Activated T-cell treated with anti-CD3 and anti-CD28 coated beads, Interleukin-2, amount 50 U/mL, for 4 hours (primary cell): ENCODE measurements around the gene GINS3. TPM values are rescaled to one million over a fixed set of nuclear protein-coding genes. Genes with fewer than 3 reads are reported as not detected.

Source experiments
- ATAC-seq, 2 donors: fragments of 200-7000 bp; cut with Tn5 transposase; one replicate each; pipeline ENCODE4 v1.10.0; 2021
- DNase-seq: peaks from one replicate; pipeline ENCODE4 v3.0.0-alpha.2; 2020
- H3K27me3 Mint-ChIP-seq: one replicate; pipeline ENCODE4 v1.8.0; 2021; ENCODE audit warnings: low read depth, mixed read lengths
- H3K36me3 Mint-ChIP-seq: one replicate; pipeline ENCODE4 v1.8.0; 2022; ENCODE audit warnings: mixed read lengths; ENCODE audit not compliant: insufficient read depth
- H3K4me1 Mint-ChIP-seq: one replicate; pipeline ENCODE4 v1.8.0; 2021; ENCODE audit warnings: low read depth, mixed read lengths
- H3K4me3 Mint-ChIP-seq: one replicate; pipeline ENCODE4 v1.8.0; 2021; ENCODE audit warnings: mild to moderate bottlenecking, moderate library complexity, mixed read lengths
- H3K9me3 Mint-ChIP-seq: one replicate; pipeline ENCODE4 v1.8.0; 2021; ENCODE audit warnings: mixed read lengths
- total RNA-seq, 3 donors: library from RNA; stranded (reverse); gene quantifications; one replicate each; pipeline ENCODE4 v1.2.1, GENCODE V29; 2021

The GINS3 gene
- total RNA-seq, 3 donors from 2014 or later = 20.7 to 23.2 (median 22.1) TPM

DNA sequence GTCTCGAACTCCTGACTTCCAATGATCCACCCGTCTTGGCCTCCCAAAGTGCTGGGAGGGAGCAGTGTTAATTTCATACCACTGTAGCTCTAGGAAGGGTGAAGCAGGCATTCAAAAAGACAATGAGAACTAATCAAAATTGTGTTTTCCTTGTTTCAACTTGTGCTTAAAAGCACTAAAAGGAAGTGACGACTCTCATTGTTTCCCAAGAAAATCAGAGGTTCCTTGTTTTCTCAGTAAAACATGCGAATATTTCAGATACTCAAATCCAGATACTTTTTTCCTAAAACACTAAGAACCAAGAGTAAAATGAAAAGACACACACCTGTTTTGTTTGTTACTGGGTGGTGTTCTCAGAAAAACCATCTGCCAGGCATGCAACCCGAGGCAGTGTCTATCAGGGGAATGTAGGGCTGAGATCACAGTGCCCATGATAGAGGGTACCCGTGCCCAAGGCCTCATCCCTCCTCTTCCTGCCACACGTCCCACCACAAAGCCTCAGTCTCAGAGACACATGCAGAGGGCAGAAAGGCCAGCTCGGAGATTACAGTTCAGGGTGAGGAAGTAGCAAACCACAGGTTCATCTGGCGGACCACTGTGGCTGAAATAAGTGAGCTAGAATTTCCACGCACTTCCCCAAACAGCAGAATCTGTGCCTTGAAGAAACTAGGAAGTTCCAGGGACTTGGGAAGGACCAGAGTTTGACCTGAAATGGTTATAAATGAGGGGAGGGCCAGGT, 33.7 kb downstream of the GINS3 start:
- H3K27me3 Mint-ChIP-seq = peaks cover 9% of the 10 kb centered on the region
- no peak overlapping the region for H3K4me3 Mint-ChIP-seq
- no peaks in the 10 kb centered on the region for H3K36me3 Mint-ChIP-seq
- DNase-seq = no peak
- H3K9me3 Mint-ChIP-seq = no peaks in the 10 kb centered on the region
- peaks cover 11% of the 10 kb centered on the region for H3K4me1 Mint-ChIP-seq
- ATAC-seq = peak in 1 of 2 donors; percentile 52

DNA sequence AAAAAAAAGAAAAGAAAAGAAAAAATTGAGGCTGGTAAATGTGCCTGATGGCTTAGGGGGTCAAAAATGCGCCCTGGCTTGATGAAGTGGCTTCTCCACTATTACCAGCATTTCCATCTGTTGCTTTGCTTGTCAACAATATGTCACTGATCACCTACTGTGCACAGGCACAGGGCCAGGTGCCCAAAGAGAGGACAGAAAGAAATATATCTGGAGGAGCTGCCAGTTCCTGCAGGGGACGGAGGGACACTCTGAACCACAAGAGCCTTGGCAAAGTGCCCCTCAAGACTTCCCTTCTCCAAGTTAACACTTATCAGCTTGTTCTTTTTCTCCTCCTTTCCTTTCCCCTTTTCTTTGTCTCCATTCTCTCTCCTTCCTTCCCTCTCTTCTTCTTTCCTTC, 34.7 kb downstream of the GINS3 start:
- peaks cover 11% of the 10 kb centered on the region for H3K4me1 Mint-ChIP-seq

DNA sequence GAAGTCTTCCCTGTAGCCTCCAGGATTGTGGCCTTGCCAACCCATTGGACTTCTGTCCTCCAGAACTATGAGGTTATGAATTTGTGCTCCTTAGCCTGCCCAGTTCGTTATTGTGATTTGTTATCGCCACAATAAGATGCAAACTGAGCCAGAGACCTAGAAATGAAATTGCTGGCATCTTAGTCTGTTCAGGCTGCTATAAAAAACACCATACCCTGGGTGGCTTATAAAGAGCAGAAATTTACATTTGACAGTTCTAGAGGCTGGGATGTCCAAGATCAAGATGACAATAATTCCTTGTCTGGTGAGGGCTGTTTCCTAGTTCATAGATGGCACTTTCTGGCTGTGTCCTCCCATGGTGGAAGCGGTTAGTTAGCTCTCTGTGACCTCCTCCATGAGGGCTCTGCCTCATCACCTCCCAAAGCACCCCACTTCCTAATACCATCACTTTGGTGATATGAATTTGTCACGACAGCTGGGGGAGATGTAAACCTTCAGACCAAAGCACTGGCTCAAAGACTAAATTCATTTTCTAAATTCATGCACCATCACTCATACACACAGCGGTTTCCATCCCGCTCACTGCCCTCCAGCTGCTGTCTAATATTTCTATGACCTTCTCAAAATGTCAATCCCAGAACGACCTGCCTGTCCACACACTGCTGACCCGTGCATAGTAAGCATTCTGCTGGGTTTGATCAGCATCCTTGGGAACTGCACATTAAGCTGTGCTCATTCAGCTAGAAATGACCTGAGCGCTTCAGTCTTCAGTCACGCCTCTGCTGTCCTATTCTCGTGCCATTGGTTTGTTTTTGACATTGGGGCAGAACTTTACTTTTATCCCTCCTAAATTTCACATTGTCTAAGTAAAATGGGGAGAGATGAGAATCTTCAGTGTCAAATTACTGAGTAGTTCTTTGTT, 36.6 kb downstream of the GINS3 start:
- DNase-seq (no peak), ATAC-seq (no peak)
- Mint-ChIP-seq H3K9me3 (no peaks in the 10 kb centered on the region), H3K4me3 (no peak overlapping the region), H3K36me3 (no peaks in the 10 kb centered on the region), H3K4me1 (peaks cover 11% of the 10 kb centered on the region), H3K27me3 (peaks cover 2% of the 10 kb centered on the region)

More for the DNA sequence above, 34.7 kb downstream of the GINS3 start:
- no peak overlapping the region for H3K4me3 Mint-ChIP-seq
- H3K27me3 Mint-ChIP-seq = peaks cover 4% of the 10 kb centered on the region
- no peaks in the 10 kb centered on the region for H3K9me3 Mint-ChIP-seq
- no peak for DNase-seq
- ATAC-seq = no peak
- no peaks in the 10 kb centered on the region for H3K36me3 Mint-ChIP-seq

DNA sequence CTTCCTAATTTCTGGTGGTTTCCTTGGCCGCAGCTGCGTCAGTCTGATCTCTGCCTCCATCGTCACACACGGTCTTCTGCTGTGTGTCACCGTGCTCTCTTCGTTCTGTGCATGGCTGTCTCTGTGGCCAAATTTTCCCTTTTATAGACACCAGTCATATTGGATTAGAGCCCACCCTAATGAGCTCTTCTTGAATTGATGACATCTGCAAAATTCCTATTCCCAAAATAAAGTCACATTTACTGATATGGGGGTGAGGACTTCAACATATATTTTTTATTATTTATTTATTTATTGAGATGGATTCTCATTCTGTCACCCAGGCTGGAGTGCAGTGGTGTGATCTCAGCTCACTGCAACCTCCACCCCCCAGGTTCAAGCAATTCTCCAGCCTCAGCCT, 38.4 kb downstream of the GINS3 start:
- Mint-ChIP-seq H3K4me3 (no peak overlapping the region), H3K4me1 (peaks cover 9% of the 10 kb centered on the region)

DNA sequence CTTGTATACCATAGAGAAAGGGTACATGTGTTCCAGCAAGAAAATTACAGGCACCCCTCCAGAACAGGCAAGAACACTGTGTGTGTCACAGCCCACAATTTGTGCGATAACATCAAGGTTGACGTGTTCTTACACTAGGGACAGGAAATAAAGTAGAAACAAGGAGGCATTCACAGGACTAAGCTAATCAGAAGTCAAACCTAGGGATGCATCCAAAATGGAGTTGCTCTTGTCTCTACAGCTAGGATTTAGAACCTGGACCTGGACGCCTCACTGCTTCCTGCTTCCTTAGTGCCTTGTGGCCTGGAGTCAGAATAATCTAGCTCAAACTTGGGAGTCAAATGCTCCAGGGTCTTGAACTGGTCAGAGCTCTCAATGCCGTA, 41.3 kb downstream of the GINS3 start:
- no peak for DNase-seq
- Mint-ChIP-seq H3K4me1 (no peaks in the 10 kb centered on the region), H3K36me3 (no peaks in the 10 kb centered on the region)

More for the DNA sequence above, 38.4 kb downstream of the GINS3 start:
- Mint-ChIP-seq H3K36me3 (no peaks in the 10 kb centered on the region), H3K9me3 (no peaks in the 10 kb centered on the region), H3K27me3 (peaks cover 2% of the 10 kb centered on the region)
- DNase-seq (no peak), ATAC-seq (no peak)

DNA sequence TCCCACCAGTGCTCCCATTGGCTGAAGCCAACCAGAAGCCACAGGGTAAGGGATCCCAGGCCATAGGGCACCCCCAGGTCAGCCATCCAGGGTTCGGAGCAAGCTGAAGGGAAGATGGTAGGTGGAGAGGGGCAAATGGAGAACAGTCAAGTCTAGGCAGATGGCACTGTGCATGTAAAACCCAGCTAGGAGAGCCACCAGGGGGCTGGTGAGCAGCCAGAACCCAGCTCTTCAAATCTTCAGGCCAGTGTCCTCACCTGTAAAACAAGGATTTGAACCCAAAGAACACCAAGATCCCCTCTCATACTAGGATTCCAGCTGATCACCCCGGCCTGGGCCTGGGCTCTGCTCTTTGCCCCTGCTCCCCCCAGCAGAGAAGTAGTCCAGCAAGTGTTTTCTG, 43.5 kb downstream of the GINS3 start:
- H3K36me3 Mint-ChIP-seq = no peaks in the 10 kb centered on the region
- H3K27me3 Mint-ChIP-seq = no peaks in the 10 kb centered on the region
- H3K4me3 Mint-ChIP-seq = no peak overlapping the region
- no peak for ATAC-seq
- no peaks in the 10 kb centered on the region for H3K4me1 Mint-ChIP-seq
- DNase-seq = no peak
- peaks cover 8% of the 10 kb centered on the region for H3K9me3 Mint-ChIP-seq

More for the DNA sequence above, 41.3 kb downstream of the GINS3 start:
- peaks cover 8% of the 10 kb centered on the region for H3K9me3 Mint-ChIP-seq
- H3K4me3 Mint-ChIP-seq = no peak overlapping the region
- no peak for ATAC-seq
- peaks cover 2% of the 10 kb centered on the region for H3K27me3 Mint-ChIP-seq

DNA sequence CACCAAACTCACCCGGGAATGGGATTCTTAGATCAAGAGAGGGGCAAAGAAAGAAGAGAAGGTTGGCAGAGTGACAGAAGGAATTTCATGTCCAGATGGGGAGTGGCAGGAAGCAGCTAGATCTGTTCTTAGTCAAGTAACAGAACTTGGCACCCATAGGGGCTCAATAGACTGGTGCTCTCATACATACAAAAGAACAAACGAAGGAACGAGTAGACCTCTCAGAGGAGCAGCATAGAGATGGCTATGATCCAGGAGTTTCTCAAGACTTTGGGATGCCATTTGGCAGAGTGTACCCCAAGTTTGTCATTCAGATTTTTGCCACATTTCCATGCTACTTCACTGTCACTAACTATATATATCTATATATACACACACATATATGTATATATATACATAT, 47.9 kb downstream of the GINS3 start:
- ATAC-seq = no peak
- H3K36me3 Mint-ChIP-seq = no peaks in the 10 kb centered on the region
- no peak for DNase-seq
- H3K27me3 Mint-ChIP-seq = peaks cover 15% of the 10 kb centered on the region
- peaks cover 8% of the 10 kb centered on the region for H3K9me3 Mint-ChIP-seq
- no peaks in the 10 kb centered on the region for H3K4me1 Mint-ChIP-seq
- no peak overlapping the region for H3K4me3 Mint-ChIP-seq

DNA sequence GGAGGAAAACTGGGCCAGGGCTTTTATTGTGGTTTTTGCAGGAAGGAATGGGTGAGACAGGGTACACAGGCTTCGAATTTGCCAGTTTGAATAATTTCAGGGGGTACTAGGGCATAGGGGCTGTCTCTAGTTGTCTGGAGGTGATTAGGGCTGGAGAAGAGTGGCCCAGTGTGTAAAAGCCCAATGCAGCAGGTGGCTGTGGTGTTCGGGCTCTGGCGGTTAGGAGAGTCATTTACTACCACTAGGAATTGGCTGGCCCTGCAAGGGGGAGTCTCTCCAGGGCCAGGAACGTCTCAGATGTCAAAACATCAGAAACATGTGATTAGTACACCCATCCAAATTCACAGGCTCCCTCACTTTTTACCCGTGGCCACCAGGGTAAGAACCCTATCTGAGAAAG, 50.3 kb downstream of the GINS3 start:
- DNase-seq (no peak), ATAC-seq (no peak)
- Mint-ChIP-seq H3K4me1 (no peaks in the 10 kb centered on the region), H3K36me3 (no peaks in the 10 kb centered on the region), H3K27me3 (peaks cover 17% of the 10 kb centered on the region), H3K9me3 (peaks cover under 1% of the 10 kb centered on the region), H3K4me3 (no peak overlapping the region)

DNA sequence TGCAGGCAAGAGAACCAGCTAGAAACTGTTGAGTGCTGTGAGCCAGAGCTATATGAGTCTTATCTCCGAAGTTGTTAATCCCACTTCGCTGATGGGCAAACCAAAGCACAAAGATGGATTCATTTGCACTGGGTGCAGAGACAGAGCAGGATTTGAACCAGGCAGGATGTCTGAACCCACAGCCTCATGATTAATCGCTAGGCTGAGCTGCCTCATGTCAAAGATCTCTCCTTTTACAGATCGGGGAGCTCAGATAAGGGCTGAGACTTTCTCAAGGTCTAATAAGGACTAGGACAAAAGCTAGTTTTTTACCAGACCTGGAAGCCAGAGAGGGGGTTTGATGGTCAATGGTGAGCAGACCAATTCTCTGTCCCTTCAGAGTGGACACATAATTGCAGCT, 51.5 kb downstream of the GINS3 start:
- H3K27me3 Mint-ChIP-seq = peaks cover 19% of the 10 kb centered on the region
- ATAC-seq = no peak
- H3K4me3 Mint-ChIP-seq = no peak overlapping the region
- no peaks in the 10 kb centered on the region for H3K4me1 Mint-ChIP-seq
- H3K9me3 Mint-ChIP-seq = no peaks in the 10 kb centered on the region
- no peak for DNase-seq
- H3K36me3 Mint-ChIP-seq = no peaks in the 10 kb centered on the region

DNA sequence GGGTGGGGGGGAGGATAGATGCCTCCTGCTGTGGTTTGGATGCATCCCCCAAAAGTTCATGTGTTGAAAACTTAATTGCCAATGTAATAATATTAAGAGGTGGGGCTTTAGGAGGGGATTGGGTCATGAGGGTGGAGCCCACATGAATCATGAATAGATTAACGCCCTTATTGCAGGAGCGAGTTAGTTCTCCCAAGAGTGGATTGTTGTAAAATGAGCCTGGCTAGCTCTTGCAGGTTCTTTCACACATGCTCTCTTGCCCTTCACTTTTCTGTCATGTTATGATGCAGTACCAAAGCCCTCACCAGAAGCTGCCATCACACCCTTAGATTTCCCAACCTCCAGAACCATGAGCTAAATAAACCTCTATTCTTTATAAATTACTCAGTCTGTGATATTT, 52.0 kb downstream of the GINS3 start:
- Mint-ChIP-seq H3K9me3 (no peaks in the 10 kb centered on the region), H3K4me3 (no peak overlapping the region), H3K36me3 (no peaks in the 10 kb centered on the region), H3K27me3 (peaks cover 19% of the 10 kb centered on the region), H3K4me1 (no peaks in the 10 kb centered on the region)
- ATAC-seq (no peak), DNase-seq (no peak)

DNA sequence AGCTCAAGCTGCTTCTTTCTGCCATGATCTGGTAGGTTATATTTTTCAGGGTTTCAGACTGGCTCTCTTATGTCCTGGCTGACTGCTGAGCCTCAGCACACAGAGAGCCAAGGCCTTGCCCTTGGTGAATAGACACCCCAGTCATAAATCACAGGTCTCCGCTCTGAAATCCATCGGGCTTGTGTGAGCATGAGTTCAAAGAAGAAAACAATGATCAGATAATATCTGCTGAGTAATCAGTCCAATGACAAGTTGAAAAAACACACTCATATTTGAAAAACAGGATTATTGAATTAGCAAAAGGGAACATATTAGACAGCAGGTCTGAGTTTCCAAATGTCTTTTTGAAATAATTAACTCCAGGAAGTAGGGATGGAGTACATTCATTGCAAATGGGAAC, 56.6 kb downstream of the GINS3 start:
- no peaks in the 10 kb centered on the region for H3K9me3 Mint-ChIP-seq
- H3K27me3 Mint-ChIP-seq = peaks cover 12% of the 10 kb centered on the region
- DNase-seq = no peak
- no peak for ATAC-seq
- peaks cover 2% of the 10 kb centered on the region for H3K4me1 Mint-ChIP-seq
- no peaks in the 10 kb centered on the region for H3K36me3 Mint-ChIP-seq
- H3K4me3 Mint-ChIP-seq = no peak overlapping the region

DNA sequence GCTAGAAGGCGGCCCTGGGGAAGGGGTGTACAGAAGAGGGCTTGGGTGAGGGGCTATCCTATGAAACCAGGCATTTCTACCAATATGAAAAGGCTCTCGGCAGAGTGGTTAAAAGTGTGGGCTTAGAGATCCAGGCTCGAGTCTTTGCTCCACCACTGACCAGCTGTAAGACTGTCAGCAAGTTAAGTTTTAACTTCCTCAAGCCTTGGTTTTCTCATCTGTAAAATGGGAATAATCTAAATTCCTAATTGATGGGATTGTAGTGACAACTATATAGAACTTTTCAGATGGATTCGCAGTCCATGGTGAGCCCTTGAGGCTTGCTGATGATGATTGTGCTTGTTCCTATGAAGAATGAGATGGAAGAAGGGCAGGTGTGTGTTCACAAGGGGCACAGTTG, 57.0 kb downstream of the GINS3 start:
- DNase-seq (no peak), ATAC-seq (no peak)
- no peak overlapping the region for H3K4me3 Mint-ChIP-seq
- peaks cover 2% of the 10 kb centered on the region for H3K4me1 Mint-ChIP-seq
- no peaks in the 10 kb centered on the region for H3K9me3 Mint-ChIP-seq
- no peaks in the 10 kb centered on the region for H3K36me3 Mint-ChIP-seq
- H3K27me3 Mint-ChIP-seq = peaks cover 9% of the 10 kb centered on the region

DNA sequence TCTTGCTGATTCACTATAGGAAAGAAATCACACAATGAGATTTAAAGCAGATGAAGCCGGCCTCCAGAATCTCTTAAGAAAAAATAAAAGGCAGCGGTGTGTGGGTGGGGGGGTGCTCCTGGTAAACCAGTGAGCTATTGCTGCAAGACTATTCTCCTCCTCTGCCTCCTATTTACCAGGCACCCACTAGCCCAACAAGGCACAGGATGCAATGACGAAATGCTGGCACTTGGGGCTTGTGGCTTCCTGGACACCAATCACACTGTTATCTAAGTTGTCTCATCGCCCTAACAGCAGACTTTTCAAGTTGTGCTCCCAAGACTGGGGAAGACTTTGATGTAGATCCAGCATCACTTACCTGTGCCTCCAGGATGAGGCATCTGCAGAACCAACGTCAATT, 57.5 kb downstream of the GINS3 start:
- no peak overlapping the region for H3K4me3 Mint-ChIP-seq
- H3K27me3 Mint-ChIP-seq = peaks cover 9% of the 10 kb centered on the region
- DNase-seq (no peak), ATAC-seq (no peak)
- no peaks in the 10 kb centered on the region for H3K36me3 Mint-ChIP-seq
- H3K4me1 Mint-ChIP-seq = peaks cover 2% of the 10 kb centered on the region
- no peaks in the 10 kb centered on the region for H3K9me3 Mint-ChIP-seq

DNA sequence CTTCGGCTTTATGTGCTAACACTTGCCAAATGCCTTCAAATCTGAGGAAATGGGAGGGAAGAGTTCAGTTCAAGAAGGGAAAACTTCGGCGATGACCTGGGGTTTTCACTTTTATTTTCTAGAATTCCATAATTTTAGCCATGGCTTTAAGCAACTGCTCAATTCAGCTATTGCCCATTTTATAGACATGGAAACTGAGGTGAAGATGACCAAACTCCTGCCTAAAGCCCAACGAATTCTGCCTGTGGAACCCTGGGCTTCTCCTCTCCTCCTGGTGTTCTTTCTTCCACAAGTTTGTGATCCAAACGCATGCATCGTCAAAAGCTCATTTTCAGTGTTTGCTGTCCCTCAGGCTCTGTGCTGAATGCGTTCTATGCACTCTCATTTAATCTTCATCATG, 58.3 kb downstream of the GINS3 start:
- H3K4me3 Mint-ChIP-seq = no peak overlapping the region
- H3K9me3 Mint-ChIP-seq = no peaks in the 10 kb centered on the region
- H3K36me3 Mint-ChIP-seq = no peaks in the 10 kb centered on the region
- no peak for ATAC-seq
- DNase-seq = no peak
- H3K4me1 Mint-ChIP-seq = peaks cover 2% of the 10 kb centered on the region
- H3K27me3 Mint-ChIP-seq = peaks cover 9% of the 10 kb centered on the region

DNA sequence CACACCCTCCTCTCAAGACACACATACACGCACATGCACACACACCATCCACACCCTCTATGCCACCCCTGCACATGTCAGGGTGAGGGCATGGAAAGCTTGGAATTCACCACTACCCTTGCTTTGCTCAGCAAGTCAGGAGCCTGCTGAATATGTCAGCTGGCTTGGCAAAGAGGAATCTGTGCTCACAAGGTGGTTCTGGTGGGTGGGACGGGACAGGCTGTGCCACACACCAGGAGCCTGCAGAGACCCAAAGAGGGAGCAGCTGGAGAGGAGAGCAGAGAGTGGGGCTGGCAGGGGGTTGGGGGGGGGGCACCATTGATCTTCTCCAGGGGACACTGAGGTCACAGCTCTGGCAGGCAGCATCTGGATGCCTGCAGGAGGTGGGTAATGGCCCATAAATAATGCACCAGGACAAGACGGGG, 59.0 kb downstream of the GINS3 start:
- no peak for DNase-seq
- Mint-ChIP-seq H3K36me3 (no peaks in the 10 kb centered on the region), H3K4me1 (peaks cover 2% of the 10 kb centered on the region), H3K27me3 (peaks cover 9% of the 10 kb centered on the region), H3K4me3 (no peak overlapping the region), H3K9me3 (no peaks in the 10 kb centered on the region)
- ATAC-seq = no peak
